Heart left ventricle (tissue), 16 donors: ENCODE measurements around the gene CNTF. TPM values are rescaled to one million over a fixed set of nuclear protein-coding genes. Genes with fewer than 3 reads are reported as not detected.
A peak's percentile ranks its signal among the peaks of the same experiment; 100 is the strongest.

Experiments used
- ATAC-seq, 4 donors: fragments of 200-7000 bp; cut with Tn5 transposase; one replicate each; pipeline ENCODE4 v1.9.1; 2020 to 2022; ENCODE audit warnings: moderate library complexity in 4 of 4, mild to moderate bottlenecking in 3 of 4, moderate number of reproducible peaks in 1 of 4
- DNase-seq, 5 donors: peaks; one replicate each; pipeline ENCODE4 v3.0.0-alpha.2; 2020
- H3K27ac ChIP-seq, 12 donors: fragments of 200-600 bp; sonication (generic) in 4 of 12; one replicate each; pipeline versions ENCODE4 v1.5.0 to v1.8.0; 2016 to 2022; ENCODE audit warnings: mild to moderate bottlenecking in 2 of 12
- H3K27me3 ChIP-seq, 9 donors: fragments of 200-600 bp; sonication (generic) in 2 of 9; one replicate each; pipeline versions ENCODE4 v1.5.1 to v1.8.0; 2016 to 2022; ENCODE audit warnings: mild to moderate bottlenecking in 3 of 9
- H3K36me3 ChIP-seq, 9 donors: fragments of 200-600 bp; sonication (generic) in 2 of 9; one replicate each; pipeline versions ENCODE4 v1.5.0 to v1.8.0; 2018 to 2022; ENCODE audit warnings: mild to moderate bottlenecking in 2 of 9
- H3K4me1 ChIP-seq, 12 donors: fragments of 200-600 bp; sonication (generic) in 4 of 12; one replicate each; pipeline versions ENCODE4 v1.5.0 to v1.8.0; 2016 to 2022; ENCODE audit warnings: mild to moderate bottlenecking in 3 of 12
- H3K4me3 ChIP-seq, 12 donors: fragments of 200-600 bp; sonication (generic) in 4 of 12; one replicate each; pipeline versions ENCODE4 v1.5.0 to v1.8.0; 2017 to 2022; ENCODE audit warnings: mild to moderate bottlenecking in 9 of 12, moderate library complexity in 4 of 12
- H3K9me3 ChIP-seq, 12 donors: fragments of 200-600 bp; sonication (generic) in 4 of 12; one replicate each; pipeline versions ENCODE4 v1.5.0 to v1.8.0; 2016 to 2022; ENCODE audit warnings: mild to moderate bottlenecking in 1 of 12
- CTCF ChIP-seq, 12 donors: fragments of 200-600 bp; sonication (generic) in 4 of 12; IDR thresholded peaks; one replicate each; pipeline versions ENCODE4 v1.5.0 to v1.8.0; 2018 to 2022; ENCODE audit warnings: antibody characterized with exemption in 12 of 12, mild to moderate bottlenecking in 5 of 12
- POLR2A ChIP-seq, 2 donors: fragments of 450-650 bp; IDR thresholded peaks; one replicate each; pipeline ENCODE4 v1.6.1; 2017; ENCODE audit warnings: antibody characterized with exemption in 2 of 2, mild to moderate bottlenecking in 2 of 2, moderate library complexity in 2 of 2
- WGBS, 4 donors: extraction: QIAGEN DNeasy Blood & Tissue Kit in 2 of 4; methylation state at CpG; one replicate each; pipeline versions ENCODE4 v1.1.5 to v1.1.7; 2013 to 2018; 5-methylcytosine and 5-hydroxymethylcytosine counted together
- intact Hi-C, 10 donors: fragments of 100-400 bp; cut with DNase I; formaldehyde crosslinking; loops; one replicate each; pipeline versions ENCODE4 v1.11.1 to v1.14.2; 2022
- polyA plus RNA-seq, 2 donors: library from polyadenylated mRNA; stranded (reverse); fragments of 200-250 nt; gene quantifications; one replicate each; pipeline ENCODE4 v1.2.3, GENCODE V29; 2013
- total RNA-seq, 9 donors: library from RNA; depleted of rRNA in 2 of 9; stranded (reverse); fragments of >200 nt in 2 of 9; fragmentation: NEBNext Ultra II Directional in 3 of 9; extraction: Animal tissue kit (Norgen Biotek cat#: 25700) in 3 of 9; gene quantifications; one replicate each; pipeline versions ENCODE4 v1.1.0 to v1.2.4, GENCODE V29; 2016 to 2023
- donor health status: ischemic (EF 13 %, LVEDD 7.1; RV severe dilation, severe dysfunction).
- donor health status: healthy with polysubstance abuse.
- donor health status: DM: no; HTN: yes; CAD: no.
- donor health status: DM: no; HTN: no; CAD: no.
- donor health status: ischemic (EF 25% LVEDD 6.9; RV normal size, moderate dysfunction).
- donor health status: ischemic (EF 25% LVEDD 5.7; RV mildly dilated, moderate dysfunction).
- donor health status: healthy.
- donor health status: DM: yes; HTN: yes; CAD: no.
- donor health status: ischemic (EF 35%, LVEDD 5.7; RV mildly dilated, moderate dysfunction).
- donor health status: nonischemic (EF 11% LVEDD 7.7; RV severe dilation, severe dysfunction).
- donor health status: DM: yes; HTN: yes; CAD: no.
- donor health status: PGD.
- donor health status: ischemic (EF 29% LVEDD 5.4; RV normal size, mild dysfunction).
- donor health status: nonischemic (EF 23%, LVEDD 6.1; RV moderate dilation, normal function).

CNTF gene
- total and polyA plus RNA-seq, 11 donors, result 0.19 to 1.5 (median 0.96) TPM

- H3K27ac ChIP-seq, result peak overlapping the region in 1 of 12 donors; percentile 4
Observed at GRCh38 chr11:58621586-58622262, 741 bp upstream of the CNTF start.

GRCh38 chr11:58625086-58625485 lies 2.6 kb downstream of the CNTF start:
- Histone ChIP-seq H3K36me3 (peaks cover 0 to 61% (median 47%) of the 10 kb centered on the region in 9 donors), H3K4me1 (peaks cover 0 to 39% (median 18%) of the 10 kb centered on the region in 12 donors), H3K27ac (no peak overlapping the region), H3K27me3 (no peaks in the 10 kb centered on the region), H3K4me3 (no peak overlapping the region), H3K9me3 (no peaks in the 10 kb centered on the region)
- WGBS, 4 donors, result 94 to 97% (median 96%) methylated on average over 4 of the region's 4 CpGs
- DNase-seq (no peak), ATAC-seq (no peak)
- intact Hi-C loops, result loop anchor here in 2 of 10 donors (5.0 kb wide), 1 partner anchor 48 kb away; the partner anchor contains the start of genes LPXN (in 2 of the 2) and ZFP91 (in 2 of the 2)
- TF ChIP-seq CTCF (IDR thresholded peaks at IDR 0.05) (no peak), POLR2A (IDR thresholded peaks at IDR 0.05) (no peak)

More at GRCh38 chr11:58621586-58622262, 741 bp upstream of the CNTF start:
- Histone ChIP-seq H3K4me1 (peaks cover 0 to 45% (median 16%) of the 10 kb centered on the region in 12 donors), H3K36me3 (peaks cover 0 to 93% (median 81%) of the 10 kb centered on the region in 9 donors), H3K27me3 (no peaks in the 10 kb centered on the region), H3K9me3 (no peaks in the 10 kb centered on the region), H3K4me3 (no peak overlapping the region)
- intact Hi-C loops, result loop anchor here in 1 of 10 donors (5.0 kb wide), 1 partner anchor 44 kb away; the partner anchor contains the start of genes LPXN and ZFP91
- 77 to 88% (median 84%) methylated on average over 4 of the region's 4 CpGs for WGBS, 4 donors
- ATAC-seq (no peak), DNase-seq (no peak)
- no peak for TF ChIP-seq CTCF (IDR thresholded peaks at IDR 0.05)
- TF ChIP-seq POLR2A (IDR thresholded peaks at IDR 0.05), result no peak

- 92 to 97% (median 94%) methylated on average over 4 of the region's 4 CpGs for WGBS, 4 donors
- no peak for DNase-seq
- no peak overlapping the region for H3K4me3 ChIP-seq
- intact Hi-C loops, result loop anchor here in 2 of 10 donors (5.0 kb wide), 1 partner anchor 49 kb away; the partner anchor contains the start of genes LPXN (in 2 of the 2) and ZFP91 (in 2 of the 2)
- H3K27me3 ChIP-seq, result no peaks in the 10 kb centered on the region
- H3K4me1 ChIP-seq, result peaks cover 0 to 39% (median 18%) of the 10 kb centered on the region in 12 donors
- ATAC-seq, result no peak
- TF ChIP-seq CTCF (IDR thresholded peaks at IDR 0.05), result no peak
- no peak for TF ChIP-seq POLR2A (IDR thresholded peaks at IDR 0.05)
- no peak overlapping the region for H3K27ac ChIP-seq
- H3K36me3 ChIP-seq, result peaks cover 0 to 52% (median 38%) of the 10 kb centered on the region in 9 donors
- no peaks in the 10 kb centered on the region for H3K9me3 ChIP-seq
Observed at GRCh38 chr11:58625826-58626460, 3.5 kb downstream of the CNTF start.

GRCh38 chr11:58626934-58627483 lies 4.5 kb downstream of the CNTF start:
- no peaks in the 10 kb centered on the region for H3K27me3 ChIP-seq
- H3K4me3 ChIP-seq, result no peak overlapping the region
- peaks cover 0 to 41% (median 38%) of the 10 kb centered on the region in 9 donors for H3K36me3 ChIP-seq
- H3K9me3 ChIP-seq, result no peaks in the 10 kb centered on the region
- intact Hi-C loops, result loop anchor here in 2 of 10 donors (5.0 kb wide), 1 partner anchor 50 kb away; the partner anchor contains the start of genes LPXN (in 2 of the 2) and ZFP91 (in 2 of the 2)
- peaks cover 0 to 32% (median 18%) of the 10 kb centered on the region in 12 donors for H3K4me1 ChIP-seq
- TF ChIP-seq POLR2A (IDR thresholded peaks at IDR 0.05) (no peak), CTCF (IDR thresholded peaks at IDR 0.05) (no peak)
- ATAC-seq, result no peak
- WGBS, 4 donors, result 80 to 84% (median 81%) methylated on average over 4 of the region's 4 CpGs
- DNase-seq, result no peak
- peak overlapping the region in 7 of 12 donors; percentile 15 to 64 (median 50) for H3K27ac ChIP-seq
